Fibroblast of lung (primary cell): ENCODE results near the gene AKR1C2. TPM values are rescaled to one million over a fixed set of nuclear protein-coding genes. Genes with fewer than 3 reads are reported as not detected.

Experiments used
- DNase-seq, 2 donors: peaks; one replicate each; pipeline versions ENCODE4 v3.0.0 to v3.0.0-alpha.2; 2010; ENCODE audit warnings: low read depth in 2 of 2
- H2AFZ ChIP-seq: 2 replicates; pipeline ENCODE4 v1.5.1; 2012; ENCODE audit warnings: low read length, control low read depth, inconsistent platforms
- H3K27ac ChIP-seq: 2 replicates; pipeline ENCODE4 v1.5.1; 2011; ENCODE audit warnings: low read length, control low read depth; ENCODE audit not compliant: insufficient read depth
- H3K27me3 ChIP-seq: 2 replicates; pipeline ENCODE4 v1.5.1; 2011; ENCODE audit warnings: mild to moderate bottlenecking, low read length; ENCODE audit not compliant: control insufficient read depth, insufficient read depth
- H3K36me3 ChIP-seq: 2 replicates; pipeline ENCODE4 v1.5.1; 2011; ENCODE audit warnings: low read length; ENCODE audit not compliant: control insufficient read depth, insufficient read depth
- H3K4me1 ChIP-seq: 2 replicates; pipeline ENCODE4 v1.5.1; 2011; ENCODE audit warnings: low read length; ENCODE audit not compliant: control insufficient read depth, insufficient read depth; ENCODE audit errors: extremely low read depth
- H3K4me2 ChIP-seq: 2 replicates; pipeline ENCODE4 v1.5.1; 2011; ENCODE audit warnings: low read length, control low read depth; ENCODE audit not compliant: insufficient read depth; ENCODE audit errors: extremely low read depth
- H3K4me3 ChIP-seq, 4 experiments: fragments of 200-600 bp in 1 of 4; sonication (generic) in 1 of 4; replicated peaks in 1 of 4; 2 replicates each; pipeline ENCODE4 v1.5.1; 2011 to 2016; ENCODE audit warnings: low read length in 4 of 4, low read depth in 3 of 4, mild to moderate bottlenecking in 3 of 4, control low read depth in 2 of 4, inconsistent platforms in 1 of 4, mixed read lengths in 1 of 4; ENCODE audit not compliant: insufficient read depth in 1 of 4; ENCODE audit errors: control extremely low read depth in 1 of 4
- H3K79me2 ChIP-seq: 2 replicates; pipeline ENCODE4 v1.5.1; 2012; ENCODE audit warnings: mild to moderate bottlenecking, low read length, inconsistent platforms; ENCODE audit not compliant: control insufficient read depth, insufficient read depth
- H3K9ac ChIP-seq: 2 replicates; pipeline ENCODE4 v1.5.1; 2011; ENCODE audit warnings: mild to moderate bottlenecking, low read length, control low read depth; ENCODE audit not compliant: insufficient read depth
- H3K9me3 ChIP-seq: 2 replicates; pipeline ENCODE4 v1.5.1; 2012; ENCODE audit warnings: low read depth, low read length; ENCODE audit not compliant: control insufficient read depth, insufficient read depth
- H4K20me1 ChIP-seq: 2 replicates; pipeline ENCODE4 v1.5.1; 2011; ENCODE audit warnings: low read length; ENCODE audit not compliant: control insufficient read depth, insufficient read depth; ENCODE audit errors: extremely low read depth
- CTCF ChIP-seq, 2 donors: IDR thresholded peaks in 1 of 2; conservative IDR thresholded peaks in 1 of 2; 1 replicate in 1 of 2; 2 replicates in 1 of 2; pipeline ENCODE4 v1.5.1; 2011 to 2012; ENCODE audit warnings: low read length in 2 of 2, control low read depth in 1 of 2, inconsistent platforms in 1 of 2, low read depth in 1 of 2, mild to moderate bottlenecking in 1 of 2
- EZH2 ChIP-seq: IDR thresholded peaks from 2 replicates; pipeline ENCODE4 v1.5.1; 2012; ENCODE audit warnings: low read length, control low read depth, mild to moderate bottlenecking; ENCODE audit errors: missing control alignments
- polyA plus RNA-seq, 2 donors: library from polyadenylated mRNA; depleted of rRNA in 1 of 2; stranded (reverse) in 1 of 2; unstranded in 1 of 2; fragments of >200 nt; gene quantifications; 2 replicates each; pipeline ENCODE4 v1.2.1, GENCODE V29; 2011 to 2012; ENCODE audit warnings: missing spikeins in 1 of 2
- total RNA-seq: library from RNA; depleted of rRNA; stranded (reverse); fragments of >200 nt; gene quantifications from 2 replicates; pipeline ENCODE4 v1.2.1, GENCODE V29; 2014

AKR1C2 gene
- total and polyA plus RNA-seq, 2 donors (not counting 1 experiment from before 2014, with no cell fraction given) = 10.6 to 14.6 TPM

GRCh38 chr10:4984971-4985594, 18.6 kb downstream of the AKR1C2 start:
- no peak overlapping the region for H3K4me3 ChIP-seq
- H3K27ac ChIP-seq = no peak overlapping the region
- peak in 1 of 2 donors; percentile 34 for DNase-seq
- H3K4me2 ChIP-seq = no peak overlapping the region
- no peak overlapping the region for H3K9ac ChIP-seq
- no peak for TF ChIP-seq EZH2
- no peak for TF ChIP-seq CTCF (conservative IDR thresholded peaks at IDR 0.05 in 1 of 2, IDR thresholded peaks at IDR 0.05 in 1 of 2; ENCODE audit: low read depth in 1 of 2, low read length in 2 of 2)
- H3K4me1 ChIP-seq = no peaks in the 10 kb centered on the region
- H3K36me3 ChIP-seq = no peaks in the 10 kb centered on the region
- H2AFZ ChIP-seq = no peak overlapping the region
- no peaks in the 10 kb centered on the region for H4K20me1 ChIP-seq
- H3K27me3 ChIP-seq = no peaks in the 10 kb centered on the region
- H3K9me3 ChIP-seq = no peaks in the 10 kb centered on the region
- no peaks in the 10 kb centered on the region for H3K79me2 ChIP-seq

DNA sequence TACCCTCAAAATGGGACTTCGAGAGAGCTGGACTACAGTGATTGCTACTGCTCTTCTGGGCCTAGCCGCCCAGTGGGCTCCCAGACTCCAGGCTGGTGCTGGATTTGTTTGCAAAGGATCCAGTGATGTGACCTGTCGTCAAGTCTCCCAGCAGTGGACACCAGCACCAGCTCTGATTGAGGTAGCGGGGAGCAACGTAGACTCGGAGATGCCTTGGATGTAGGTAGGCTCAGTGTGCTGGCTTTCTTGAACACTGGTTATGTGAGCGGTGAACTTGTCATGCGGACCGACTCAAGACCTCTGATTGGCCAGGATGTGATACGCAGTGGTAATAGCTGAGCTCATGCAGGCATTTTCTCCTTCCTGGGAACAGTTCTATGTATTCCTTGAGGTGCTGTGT, 19.4 kb downstream of the AKR1C2 start:
- Histone ChIP-seq H3K27me3 (no peaks in the 10 kb centered on the region), H3K9me3 (no peaks in the 10 kb centered on the region), H3K9ac (no peak overlapping the region), H3K27ac (no peak overlapping the region), H3K4me3 (no peak overlapping the region), H3K36me3 (no peaks in the 10 kb centered on the region), H3K4me1 (no peaks in the 10 kb centered on the region), H2AFZ (no peak overlapping the region), H4K20me1 (no peaks in the 10 kb centered on the region), H3K4me2 (no peak overlapping the region), H3K79me2 (no peaks in the 10 kb centered on the region)
- TF ChIP-seq EZH2 = no peak
- no peak for TF ChIP-seq CTCF (conservative IDR thresholded peaks at IDR 0.05 in 1 of 2, IDR thresholded peaks at IDR 0.05 in 1 of 2; ENCODE audit: low read depth in 1 of 2, low read length in 2 of 2)
- DNase-seq = no peak

DNA sequence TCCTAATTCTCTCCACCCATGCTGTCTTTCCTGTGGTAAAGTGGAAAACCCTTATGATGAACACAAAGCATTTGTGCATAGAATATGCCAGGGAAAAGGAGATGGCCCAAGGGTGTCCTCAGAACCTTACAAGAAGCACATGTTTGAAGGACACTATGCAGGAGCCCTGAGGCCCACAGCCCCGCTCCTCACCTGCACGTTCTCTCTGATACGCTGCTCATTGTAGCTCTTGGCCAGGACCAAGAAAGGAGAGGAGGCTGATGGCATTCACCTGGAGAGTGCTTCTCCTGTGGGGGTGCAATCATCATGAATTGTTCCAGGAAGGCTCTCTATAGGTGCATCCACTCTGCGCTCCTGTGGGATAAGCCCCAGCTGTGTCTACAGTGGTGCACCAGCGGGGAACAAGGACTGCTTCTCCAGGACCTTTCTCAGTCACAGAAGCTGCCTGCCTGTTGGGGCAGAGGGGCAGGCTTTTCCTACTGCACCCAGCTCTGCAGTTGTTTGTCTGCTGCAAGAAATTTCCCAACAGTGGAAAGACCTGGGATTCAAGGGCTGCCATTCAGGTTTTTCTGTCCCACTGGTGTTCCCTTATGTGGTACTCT, 19.9 kb downstream of the AKR1C2 start:
- no peak for TF ChIP-seq CTCF (conservative IDR thresholded peaks at IDR 0.05 in 1 of 2, IDR thresholded peaks at IDR 0.05 in 1 of 2; ENCODE audit: low read depth in 1 of 2, low read length in 2 of 2)
- no peak for TF ChIP-seq EZH2
- Histone ChIP-seq H3K36me3 (no peaks in the 10 kb centered on the region), H3K9me3 (no peaks in the 10 kb centered on the region), H3K79me2 (no peaks in the 10 kb centered on the region), H3K9ac (no peak overlapping the region), H3K4me2 (no peak overlapping the region), H3K27ac (no peak overlapping the region), H4K20me1 (no peaks in the 10 kb centered on the region), H2AFZ (no peak overlapping the region), H3K4me1 (no peaks in the 10 kb centered on the region), H3K4me3 (no peak overlapping the region), H3K27me3 (no peaks in the 10 kb centered on the region)
- DNase-seq = no peak
